ENCODE measurements around the gene ATOH8.

DNA sequence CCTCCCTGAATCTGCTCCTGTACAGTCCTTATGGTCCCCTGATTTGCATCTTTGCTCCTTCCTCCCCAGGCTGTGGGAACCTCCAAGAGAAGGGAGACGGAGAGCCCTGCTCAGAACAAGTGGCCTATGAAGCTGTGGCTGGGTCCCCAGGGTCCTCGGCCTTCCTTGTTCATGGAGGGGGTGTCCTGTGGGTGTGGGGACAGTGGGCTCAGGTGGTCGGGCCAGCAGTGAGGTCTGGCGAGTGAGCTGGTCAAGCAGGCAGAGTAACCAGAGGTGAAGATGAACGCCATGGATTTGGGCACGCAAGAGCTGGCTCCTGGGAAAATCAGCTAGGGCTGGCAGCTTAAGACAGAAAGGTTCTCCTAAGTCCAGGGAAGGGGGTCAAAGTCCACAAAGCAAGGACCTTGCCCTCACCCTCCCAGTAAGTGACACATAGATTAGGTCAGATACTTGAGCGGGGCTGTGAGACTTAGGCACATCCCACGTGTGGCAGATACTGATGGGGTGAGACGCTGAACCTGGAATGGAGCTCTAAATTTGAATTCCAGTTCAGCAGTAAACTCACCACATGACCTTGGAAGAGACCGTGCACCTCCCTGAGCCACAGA is 34.8 kb upstream of the ATOH8 start:
- TF ChIP-seq, protein P1, sequence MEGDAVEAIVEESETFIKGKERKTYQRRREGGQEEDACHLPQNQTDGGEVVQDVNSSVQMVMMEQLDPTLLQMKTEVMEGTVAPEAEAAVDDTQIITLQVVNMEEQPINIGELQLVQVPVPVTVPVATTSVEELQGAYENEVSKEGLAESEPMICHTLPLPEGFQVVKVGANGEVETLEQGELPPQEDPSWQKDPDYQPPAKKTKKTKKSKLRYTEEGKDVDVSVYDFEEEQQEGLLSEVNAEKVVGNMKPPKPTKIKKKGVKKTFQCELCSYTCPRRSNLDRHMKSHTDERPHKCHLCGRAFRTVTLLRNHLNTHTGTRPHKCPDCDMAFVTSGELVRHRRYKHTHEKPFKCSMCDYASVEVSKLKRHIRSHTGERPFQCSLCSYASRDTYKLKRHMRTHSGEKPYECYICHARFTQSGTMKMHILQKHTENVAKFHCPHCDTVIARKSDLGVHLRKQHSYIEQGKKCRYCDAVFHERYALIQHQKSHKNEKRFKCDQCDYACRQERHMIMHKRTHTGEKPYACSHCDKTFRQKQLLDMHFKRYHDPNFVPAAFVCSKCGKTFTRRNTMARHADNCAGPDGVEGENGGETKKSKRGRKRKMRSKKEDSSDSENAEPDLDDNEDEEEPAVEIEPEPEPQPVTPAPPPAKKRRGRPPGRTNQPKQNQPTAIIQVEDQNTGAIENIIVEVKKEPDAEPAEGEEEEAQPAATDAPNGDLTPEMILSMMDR (optimal IDR thresholded peaks at IDR 0.05 in 1 of 3, IDR thresholded peaks at IDR 0.05 in 1 of 3, conservative IDR thresholded peaks at IDR 0.05 in 1 of 3; ENCODE audit: extremely low read depth in 1 of 3, insufficient read depth in 2 of 3, low read length in 3 of 3) = no peak
- no peak for TF ChIP-seq EZH2 (IDR thresholded peaks at IDR 0.05; ENCODE audit: low read length)
